NCI-H82 (cell line): Measurements from ENCODE around the gene KLK2.
A peak's percentile ranks its signal among the peaks of the same experiment; 100 is the strongest.
"Not testable (repeated sequence)": the region's sequence is repeated elsewhere in the genome, so short reads cannot be mapped to it uniquely, and the experiment has no call there.

Experiments
- DNase-seq: peaks from one replicate; lab custom pipeline; 2025; lab: John Stamatoyannopoulos, UW

KLK2 gene

GRCh38 chr19:50894478-50895356 lies 21.5 kb downstream of the KLK2 start:
- DNase-seq = no peak

GRCh38 chr19:50896089-50896590 lies 22.9 kb downstream of the KLK2 start:
- DNase-seq = not testable (repeated sequence)

- DNase-seq = no peak
Observed at GRCh38 chr19:50896591-50897190, 23.5 kb downstream of the KLK2 start.

GRCh38 chr19:50897191-50897607 lies 24.0 kb downstream of the KLK2 start:
- DNase-seq = no peak

- DNase-seq = no peak
Observed at GRCh38 chr19:50897612-50898011, 24.4 kb downstream of the KLK2 start.

- no peak for DNase-seq
Observed at GRCh38 chr19:50898018-50898417, 24.8 kb downstream of the KLK2 start.

GRCh38 chr19:50899569-50899968 lies 26.3 kb downstream of the KLK2 start:
- no peak for DNase-seq

- DNase-seq = no peak
Observed at GRCh38 chr19:50902640-50903039, 29.4 kb downstream of the KLK2 start.

- DNase-seq = peak; percentile 55
Observed at GRCh38 chr19:50906217-50906616, 33.0 kb downstream of the KLK2 start.

- DNase-seq = no peak
Observed at GRCh38 chr19:50908336-50908735, 35.1 kb downstream of the KLK2 start.

GRCh38 chr19:50909240-50910070 lies 36.2 kb downstream of the KLK2 start:
- peak; percentile 70 for DNase-seq

GRCh38 chr19:50910722-50911121 lies 37.5 kb downstream of the KLK2 start:
- DNase-seq = no peak

GRCh38 chr19:50911206-50912101 lies 38.2 kb downstream of the KLK2 start, which contains the start of gene KLK4:
Gene KLK4, minus strand, starts transcription at chr19:50911395. Its CDS starts 657 bp downstream, at chr19:50910738.
- no peak for DNase-seq

- DNase-seq = peak; percentile 38
Observed at GRCh38 chr19:50912102-50912599, 38.9 kb downstream of the KLK2 start.

- no peak for DNase-seq
Observed at GRCh38 chr19:50912727-50913716, 39.8 kb downstream of the KLK2 start.

- no peak for DNase-seq
Observed at GRCh38 chr19:50916069-50916468, 42.8 kb downstream of the KLK2 start.

GRCh38 chr19:50921426-50922316 lies 48.4 kb downstream of the KLK2 start:
- no peak for DNase-seq

- DNase-seq = peak; percentile 83
Observed at GRCh38 chr19:50922317-50922853, 49.1 kb downstream of the KLK2 start.
